Nephron progenitor cell (in vitro differentiated cells): ENCODE data around the gene JSRP1.

Experiments used
- DNase-seq: peaks from one replicate; pipeline ENCODE4 v3.0.0; 2021
- H3K27ac Mint-ChIP-seq: 2 replicates; pipeline ENCODE4 v1.8.0; 2021; ENCODE audit warnings: mild to moderate bottlenecking, moderate library complexity, mixed read lengths
- H3K27me3 Mint-ChIP-seq: 2 replicates; pipeline ENCODE4 v1.8.0; 2021; ENCODE audit warnings: mild to moderate bottlenecking, low read depth, mixed read lengths; ENCODE audit not compliant: poor library complexity
- H3K36me3 Mint-ChIP-seq: 2 replicates; pipeline ENCODE4 v1.8.0; 2021; ENCODE audit warnings: low read depth, mixed read lengths
- H3K4me1 Mint-ChIP-seq: 2 replicates; pipeline ENCODE4 v1.8.0; 2021; ENCODE audit warnings: mixed read lengths
- H3K4me3 Mint-ChIP-seq: 2 replicates; pipeline ENCODE4 v1.8.0; 2021; ENCODE audit warnings: mild to moderate bottlenecking, moderate library complexity, mixed read lengths
- H3K9me3 Mint-ChIP-seq: 2 replicates; pipeline ENCODE4 v1.8.0; 2021; ENCODE audit warnings: mild to moderate bottlenecking, moderate library complexity, mixed read lengths
- CTCF ChIP-seq: fragments of 200-600 bp; sonication (generic); IDR thresholded peaks from 2 replicates; pipeline ENCODE4 v1.5.0; 2021; ENCODE audit warnings: antibody characterized with exemption

JSRP1 gene

GRCh38 chr19:2273356-2274184 is 17.4 kb upstream of the JSRP1 start:
- Mint-ChIP-seq H3K4me3 (peak overlapping the region; percentile 77), H3K36me3 (peaks cover 27% of the 10 kb centered on the region), H3K9me3 (no peaks in the 10 kb centered on the region), H3K27me3 (peaks cover 9% of the 10 kb centered on the region), H3K4me1 (peaks cover 38% of the 10 kb centered on the region), H3K27ac (peak overlapping the region; percentile 95)
- TF ChIP-seq CTCF: peak; percentile 96
- peak; percentile 93 for DNase-seq

- Mint-ChIP-seq H3K9me3 (no peaks in the 10 kb centered on the region), H3K27ac (no peak overlapping the region)
- DNase-seq: no peak
Measured at GRCh38 chr19:2271234-2272103, 15.3 kb upstream of the JSRP1 start.

GRCh38 chr19:2270423-2271233 is 14.4 kb upstream of the JSRP1 start:
- H3K9me3 Mint-ChIP-seq: no peaks in the 10 kb centered on the region
- H3K4me1 Mint-ChIP-seq: peaks cover 54% of the 10 kb centered on the region
- H3K36me3 Mint-ChIP-seq: peaks cover 17% of the 10 kb centered on the region
- peaks cover 22% of the 10 kb centered on the region for H3K27me3 Mint-ChIP-seq
- no peak overlapping the region for H3K27ac Mint-ChIP-seq
- no peak for TF ChIP-seq CTCF
- H3K4me3 Mint-ChIP-seq: peak overlapping the region; percentile 91
- DNase-seq: peak; percentile 61

More at GRCh38 chr19:2271234-2272103, 15.3 kb upstream of the JSRP1 start:
- Mint-ChIP-seq H3K4me3 (peak overlapping the region; percentile 83), H3K27me3 (peaks cover 16% of the 10 kb centered on the region), H3K36me3 (peaks cover 17% of the 10 kb centered on the region), H3K4me1 (peaks cover 51% of the 10 kb centered on the region)
- no peak for TF ChIP-seq CTCF

GRCh38 chr19:2270157-2270422 is 13.9 kb upstream of the JSRP1 start:
- Mint-ChIP-seq H3K4me1 (peaks cover 52% of the 10 kb centered on the region), H3K27ac (peak overlapping the region; percentile 83), H3K36me3 (peaks cover 17% of the 10 kb centered on the region), H3K27me3 (peaks cover 22% of the 10 kb centered on the region), H3K4me3 (peak overlapping the region; percentile 91), H3K9me3 (no peaks in the 10 kb centered on the region)
- peak; percentile 50 for DNase-seq
- TF ChIP-seq CTCF: no peak

GRCh38 chr19:2269244-2270156 is 13.3 kb upstream of the JSRP1 start:
- Mint-ChIP-seq H3K4me3 (peak overlapping the region; percentile 91), H3K36me3 (peaks cover 17% of the 10 kb centered on the region), H3K9me3 (no peaks in the 10 kb centered on the region), H3K27me3 (peaks cover 22% of the 10 kb centered on the region), H3K27ac (peak overlapping the region; percentile 96), H3K4me1 (peaks cover 49% of the 10 kb centered on the region)
- TF ChIP-seq CTCF: no peak
- peak; percentile 99 for DNase-seq
